G401 (cell line): Measurements from ENCODE around the gene ICE2. TPM values are rescaled to one million over a fixed set of nuclear protein-coding genes. Genes with fewer than 3 reads are reported as not detected.

Experiments
- DNase-seq: peaks from one replicate; pipeline ENCODE4 v3.0.0-alpha.2; 2015; ENCODE audit warnings: low spot score
- in situ Hi-C: cut with HindIII; loops from 2 replicates; pipeline ENCODE4 v1.10.0; 2016; ENCODE audit warnings: low sequenced_read_pairs, mixed read lengths
- total RNA-seq: library from RNA; depleted of rRNA; stranded (reverse); fragments of >200 nt; shearing (Covaris generic); gene quantifications from 2 replicates; pipeline ENCODE4 v1.2.3, GENCODE V29; 2014; rRNA removed

ICE2 gene
- total RNA-seq, 1 experiment from 2014 or later, result 13.3 TPM

DNA sequence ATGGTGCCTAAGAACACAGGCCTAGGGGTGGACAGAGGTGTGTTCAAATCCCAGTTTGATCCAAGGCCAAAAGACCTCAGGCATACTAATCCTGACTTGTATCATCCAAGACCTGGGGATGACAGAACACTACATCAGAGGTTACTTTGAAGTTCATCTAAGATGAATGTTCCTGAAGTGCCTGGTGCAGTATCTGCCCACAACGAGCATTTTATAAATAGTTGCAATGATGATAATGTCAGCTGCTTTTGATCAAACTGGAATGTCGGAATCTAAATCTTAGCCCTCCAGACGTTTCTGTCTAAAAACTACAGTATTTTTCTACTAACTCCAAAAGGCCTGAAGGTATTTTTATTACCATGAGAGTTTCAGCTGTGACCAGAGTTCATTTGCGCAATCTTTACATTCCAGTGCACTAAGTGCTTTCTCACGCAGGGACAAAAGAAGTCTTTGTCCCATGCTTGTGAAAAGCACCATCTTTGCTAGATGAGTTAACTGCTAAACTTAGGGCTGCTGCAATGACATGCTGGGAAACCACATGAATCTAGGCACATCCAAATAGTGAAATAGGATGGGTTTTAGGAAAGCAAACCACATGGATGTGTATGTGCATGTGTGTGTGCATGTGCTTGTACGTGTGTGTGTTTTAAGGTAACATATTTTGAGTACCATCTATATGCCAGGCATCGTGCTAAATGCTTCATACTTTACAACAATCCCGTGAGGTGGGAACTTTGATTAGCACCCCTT is 99.2 kb downstream of the ICE2 start:
- no peak for DNase-seq
- in situ Hi-C loops, result no loop called here

DNA sequence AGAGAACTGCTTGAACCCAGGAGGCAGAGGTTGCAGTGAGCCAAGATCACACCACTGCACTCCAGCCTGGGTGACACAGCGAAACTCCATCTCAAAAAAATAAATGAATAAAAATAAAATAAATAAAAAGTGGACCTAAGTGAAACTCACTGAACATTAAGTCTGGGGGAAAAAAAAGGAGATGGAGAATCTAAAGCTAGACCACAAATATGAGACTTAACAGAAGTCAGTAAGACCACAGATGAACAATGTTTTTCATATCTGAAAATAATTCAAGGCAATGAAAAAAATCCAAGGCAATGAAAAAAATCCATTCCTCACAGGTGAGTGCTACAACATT is 99.8 kb downstream of the ICE2 start:
- DNase-seq, result no peak
- in situ Hi-C loops, result no loop called here

DNA sequence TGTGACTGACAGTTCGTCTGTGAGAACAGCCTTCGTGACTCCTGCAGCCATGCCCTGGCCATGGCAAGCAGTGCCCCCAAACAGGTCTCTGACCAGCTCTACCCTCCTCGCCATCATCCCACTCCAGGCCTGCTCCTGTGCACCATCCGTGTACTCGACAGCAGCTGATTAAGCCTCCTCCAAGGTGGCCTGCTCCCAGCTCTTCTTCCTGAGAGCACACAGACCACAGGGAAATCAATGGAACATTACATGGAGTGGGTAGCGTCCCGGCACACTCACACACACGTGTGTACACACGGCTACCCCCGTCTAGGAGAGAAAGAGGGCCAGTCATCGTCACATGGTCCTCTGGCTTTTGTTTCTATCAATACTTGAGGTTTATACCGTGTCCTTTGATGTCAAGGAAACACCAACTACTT is 102.3 kb downstream of the ICE2 start:
- no peak for DNase-seq
- in situ Hi-C loops, result no loop called here

GRCh38 chr15:60375306-60375705 is 103.6 kb downstream of the ICE2 start:
- DNase-seq, result no peak
- in situ Hi-C loops, result no loop called here

DNA sequence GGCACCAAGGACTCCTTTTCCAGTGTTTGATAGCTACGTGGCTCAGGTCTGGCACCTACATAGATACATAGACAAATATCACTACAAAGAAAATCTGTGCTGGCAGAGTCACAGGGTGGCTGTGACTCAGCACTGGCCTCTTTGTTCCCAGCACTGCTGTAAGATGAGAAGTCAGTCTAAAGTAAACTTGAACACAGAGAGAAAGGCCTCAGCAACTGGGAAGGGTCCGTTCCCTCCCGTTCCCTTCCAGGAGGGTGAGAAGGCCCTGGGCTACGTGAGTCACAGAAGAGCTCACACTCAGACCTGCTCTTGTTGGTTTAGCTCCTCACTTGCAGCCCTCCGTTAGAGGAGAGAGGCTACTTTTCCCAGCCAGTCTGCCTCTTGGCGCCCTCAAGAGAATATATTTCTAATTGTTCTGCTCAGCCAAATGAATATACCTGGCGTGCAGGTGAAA is 104.3 kb downstream of the ICE2 start:
- in situ Hi-C loops, result no loop called here
- DNase-seq, result no peak

GRCh38 chr15:60374209-60374608 is 104.7 kb downstream of the ICE2 start:
- DNase-seq, result no peak
- in situ Hi-C loops, result no loop called here

- no peak for DNase-seq
- in situ Hi-C loops, result no loop called here
Measured at GRCh38 chr15:60373745-60374144, 105.2 kb downstream of the ICE2 start.

DNA sequence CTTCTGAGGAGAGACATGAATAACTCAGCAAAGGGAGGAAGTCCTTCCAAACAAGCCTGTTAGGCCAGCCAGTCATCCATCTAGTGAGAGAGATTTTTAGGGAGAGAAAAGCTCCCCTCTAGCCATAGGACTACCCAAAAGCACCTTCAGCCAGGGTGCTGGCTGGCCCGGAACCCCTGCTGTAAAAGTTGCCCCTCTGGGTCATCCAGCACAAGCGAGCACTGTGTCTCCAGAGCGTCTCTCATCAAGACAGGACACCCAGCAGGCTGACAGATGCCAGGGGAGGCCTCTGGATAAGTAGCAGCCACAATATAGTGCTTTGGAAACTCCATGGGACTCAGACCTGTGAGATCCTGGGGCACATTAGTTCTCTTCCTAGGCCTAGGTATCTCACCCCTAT is 105.6 kb downstream of the ICE2 start:
- in situ Hi-C loops, result no loop called here
- DNase-seq, result no peak

- in situ Hi-C loops, result no loop called here
- DNase-seq, result no peak
Measured at GRCh38 chr15:60372756-60373155, 106.2 kb downstream of the ICE2 start.

DNA sequence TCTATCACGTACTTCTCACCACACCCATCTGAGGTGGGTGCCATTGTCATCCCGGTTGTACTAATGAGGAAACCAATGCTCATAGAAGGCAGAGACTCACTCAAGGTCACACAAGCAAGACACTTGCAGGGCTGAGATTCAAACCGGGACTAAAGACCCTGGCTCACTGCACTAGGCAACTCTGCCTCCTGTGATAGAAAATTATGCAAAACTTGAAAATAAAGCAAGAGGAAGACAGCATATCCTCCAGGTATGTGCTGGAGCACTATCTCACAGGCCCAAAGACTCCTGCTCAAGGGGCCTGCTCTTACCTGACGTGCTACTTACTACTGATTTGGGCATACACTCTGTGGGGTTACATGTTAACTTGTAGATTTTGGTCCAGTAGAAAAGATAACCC is 106.7 kb downstream of the ICE2 start:
- no peak for DNase-seq
- in situ Hi-C loops, result no loop called here

- in situ Hi-C loops, result no loop called here
- no peak for DNase-seq
Measured at GRCh38 chr15:60371175-60372051, 107.5 kb downstream of the ICE2 start.

DNA sequence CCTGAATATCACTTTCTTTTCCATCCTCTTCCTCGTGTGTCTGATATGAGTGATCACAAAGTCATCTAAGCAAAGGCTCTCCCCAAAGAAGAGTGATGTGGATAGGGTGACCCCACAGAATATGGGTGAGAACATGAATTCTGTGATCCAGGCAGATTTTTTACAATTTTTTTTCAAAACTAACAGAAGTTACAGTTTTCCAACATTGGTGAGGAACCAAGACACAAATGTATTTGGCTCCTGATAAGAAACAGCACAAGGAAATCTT is 108.1 kb downstream of the ICE2 start:
- in situ Hi-C loops, result no loop called here
- no peak for DNase-seq

DNA sequence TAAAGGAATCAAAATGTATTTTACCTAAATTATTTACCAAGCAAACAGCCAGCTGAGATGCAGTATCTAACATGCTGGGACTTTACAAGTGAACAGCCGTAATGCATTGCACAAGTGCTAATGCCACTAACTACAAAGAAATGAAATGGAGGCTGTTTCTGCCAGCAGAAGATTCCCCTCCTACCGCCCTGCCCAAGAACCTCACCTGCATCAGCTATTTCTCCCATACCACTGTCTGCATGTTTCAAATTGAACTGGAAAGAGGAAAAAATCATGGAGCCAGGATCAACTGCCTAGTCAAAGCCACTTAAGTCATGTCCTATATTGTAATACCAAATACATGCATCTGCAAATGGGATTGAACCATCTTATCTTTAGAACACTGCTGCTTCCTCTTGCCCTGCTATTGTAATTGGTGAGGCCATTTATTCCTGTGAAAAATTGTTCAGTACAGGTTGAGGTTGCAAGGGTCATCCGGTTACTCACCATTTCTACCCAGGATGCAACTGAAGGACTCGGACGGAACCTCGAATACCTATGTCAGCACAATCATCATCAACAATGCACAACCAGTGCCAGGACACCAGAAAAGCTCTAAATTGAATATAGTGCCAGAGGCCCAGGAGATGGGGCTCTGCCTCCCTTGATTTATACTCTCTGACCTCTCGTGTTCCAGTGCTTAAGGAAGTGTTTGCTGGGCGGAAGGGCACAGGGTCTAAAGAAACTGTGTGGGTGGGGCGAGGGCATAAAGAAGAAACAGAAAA is 108.7 kb downstream of the ICE2 start:
- in situ Hi-C loops, result no loop called here
- DNase-seq, result no peak

GRCh38 chr15:60369696-60370095 is 109.2 kb downstream of the ICE2 start:
- in situ Hi-C loops, result no loop called here
- no peak for DNase-seq

Other genes with a start within 250 kb of the ICE2 start
- 851 and 1,039 TPM in 2 replicates for gene ANXA2, start 81.2 kb downstream of the ICE2 start, total RNA-seq